Measurements from ENCODE around the gene WDR54.
A peak's percentile ranks its signal among the peaks of the same experiment; 100 is the strongest.

Gene WDR54

DNA sequence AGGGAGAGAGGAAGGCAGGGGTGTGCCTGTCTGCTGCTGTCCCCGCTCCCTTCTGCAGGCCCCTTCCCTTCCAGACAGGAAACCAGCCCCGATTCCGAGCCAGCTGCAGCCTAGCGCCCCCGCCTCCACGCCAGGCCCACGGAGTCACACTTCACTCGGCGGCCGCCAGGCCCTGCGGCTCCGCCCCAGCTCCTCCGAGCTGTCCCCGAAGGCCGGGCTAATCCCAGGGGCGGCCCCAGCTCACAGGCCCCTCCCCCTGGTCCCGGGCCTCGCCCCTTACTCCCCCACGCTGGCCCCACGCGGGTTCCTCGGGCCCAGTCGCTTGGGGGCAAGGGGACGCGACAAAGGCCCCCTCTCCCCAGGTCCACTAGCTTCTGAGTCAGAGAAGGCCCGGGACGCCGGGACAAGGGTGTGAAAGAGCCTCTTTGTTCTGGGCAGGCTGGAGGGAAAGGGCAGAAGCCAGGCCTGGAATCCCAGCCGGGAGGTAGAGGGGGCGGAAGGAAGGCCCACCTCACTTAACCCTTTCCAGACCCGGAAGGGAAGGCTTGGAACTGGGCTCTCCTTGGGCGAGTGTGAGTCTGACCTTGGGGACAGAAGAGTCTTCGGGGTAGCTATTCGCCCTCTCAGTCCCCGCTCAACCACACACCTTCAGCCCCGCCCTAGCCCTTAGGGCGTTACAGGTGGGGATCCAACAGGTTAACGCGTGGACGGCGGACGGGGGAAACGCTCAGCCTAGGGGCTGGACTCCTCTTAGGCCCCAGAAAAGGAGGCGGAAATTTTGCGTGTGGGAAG, 19.0 kb downstream of the WDR54 start (continued):
- no peak for TF ChIP-seq MEIS1 (CRISPR knock-in tag; IDR thresholded peaks at IDR 0.05; ENCODE audit: borderline replicate concordance)
- TF ChIP-seq ZNF433 (tag by site-specific recombination; IDR thresholded peaks at IDR 0.05; ENCODE audit: low read depth), result no peak
- no peak for TF ChIP-seq ZNF239 (tag by site-specific recombination; IDR thresholded peaks at IDR 0.05)
- TF ChIP-seq, protein P1, sequence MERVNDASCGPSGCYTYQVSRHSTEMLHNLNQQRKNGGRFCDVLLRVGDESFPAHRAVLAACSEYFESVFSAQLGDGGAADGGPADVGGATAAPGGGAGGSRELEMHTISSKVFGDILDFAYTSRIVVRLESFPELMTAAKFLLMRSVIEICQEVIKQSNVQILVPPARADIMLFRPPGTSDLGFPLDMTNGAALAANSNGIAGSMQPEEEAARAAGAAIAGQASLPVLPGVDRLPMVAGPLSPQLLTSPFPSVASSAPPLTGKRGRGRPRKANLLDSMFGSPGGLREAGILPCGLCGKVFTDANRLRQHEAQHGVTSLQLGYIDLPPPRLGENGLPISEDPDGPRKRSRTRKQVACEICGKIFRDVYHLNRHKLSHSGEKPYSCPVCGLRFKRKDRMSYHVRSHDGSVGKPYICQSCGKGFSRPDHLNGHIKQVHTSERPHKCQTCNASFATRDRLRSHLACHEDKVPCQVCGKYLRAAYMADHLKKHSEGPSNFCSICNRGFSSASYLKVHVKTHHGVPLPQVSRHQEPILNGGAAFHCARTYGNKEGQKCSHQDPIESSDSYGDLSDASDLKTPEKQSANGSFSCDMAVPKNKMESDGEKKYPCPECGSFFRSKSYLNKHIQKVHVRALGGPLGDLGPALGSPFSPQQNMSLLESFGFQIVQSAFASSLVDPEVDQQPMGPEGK (tag by site-specific recombination; IDR thresholded peaks at IDR 0.05), result peak; percentile 97
- TF ChIP-seq ZNF18 (tag by site-specific recombination; IDR thresholded peaks at IDR 0.05), result peak; percentile 45
- no peak for TF ChIP-seq ZBTB7A (tag by site-specific recombination; IDR thresholded peaks at IDR 0.05; ENCODE audit: low read depth)
- peak; percentile 49 for TF ChIP-seq KLF1 (tag by site-specific recombination; IDR thresholded peaks at IDR 0.05)
- TF ChIP-seq SP3 (tag by site-specific recombination; IDR thresholded peaks at IDR 0.05), result peak; percentile 95
- 0 out of 2 replicates have a peak, but pooled peaks have one; percentile 2 for TF ChIP-seq ZBTB6 (tag by site-specific recombination; IDR thresholded peaks at IDR 0.05)
- peak; percentile 35 for TF ChIP-seq ZBTB26 (tag by site-specific recombination; optimal IDR thresholded peaks at IDR 0.05)
- TF ChIP-seq ZNF785 (tag by site-specific recombination; IDR thresholded peaks at IDR 0.05), result no peak; the same call in 1 of the 2 replicates
- TF ChIP-seq ZNF398 (tag by site-specific recombination; IDR thresholded peaks at IDR 0.05), result peak; percentile 54
- TF ChIP-seq SALL2 (tag by site-specific recombination; IDR thresholded peaks at IDR 0.05; ENCODE audit: borderline replicate concordance), result no peak
- TF ChIP-seq, protein P2, sequence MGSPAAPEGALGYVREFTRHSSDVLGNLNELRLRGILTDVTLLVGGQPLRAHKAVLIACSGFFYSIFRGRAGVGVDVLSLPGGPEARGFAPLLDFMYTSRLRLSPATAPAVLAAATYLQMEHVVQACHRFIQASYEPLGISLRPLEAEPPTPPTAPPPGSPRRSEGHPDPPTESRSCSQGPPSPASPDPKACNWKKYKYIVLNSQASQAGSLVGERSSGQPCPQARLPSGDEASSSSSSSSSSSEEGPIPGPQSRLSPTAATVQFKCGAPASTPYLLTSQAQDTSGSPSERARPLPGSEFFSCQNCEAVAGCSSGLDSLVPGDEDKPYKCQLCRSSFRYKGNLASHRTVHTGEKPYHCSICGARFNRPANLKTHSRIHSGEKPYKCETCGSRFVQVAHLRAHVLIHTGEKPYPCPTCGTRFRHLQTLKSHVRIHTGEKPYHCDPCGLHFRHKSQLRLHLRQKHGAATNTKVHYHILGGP (tag by site-specific recombination; IDR thresholded peaks at IDR 0.05), result no peak
- no peak for TF ChIP-seq ZNF112 (tag by site-specific recombination; IDR thresholded peaks at IDR 0.05)
- peak; percentile 70 for TF ChIP-seq ZBTB8A (tag by site-specific recombination; IDR thresholded peaks at IDR 0.05)
- TF ChIP-seq, protein P3, sequence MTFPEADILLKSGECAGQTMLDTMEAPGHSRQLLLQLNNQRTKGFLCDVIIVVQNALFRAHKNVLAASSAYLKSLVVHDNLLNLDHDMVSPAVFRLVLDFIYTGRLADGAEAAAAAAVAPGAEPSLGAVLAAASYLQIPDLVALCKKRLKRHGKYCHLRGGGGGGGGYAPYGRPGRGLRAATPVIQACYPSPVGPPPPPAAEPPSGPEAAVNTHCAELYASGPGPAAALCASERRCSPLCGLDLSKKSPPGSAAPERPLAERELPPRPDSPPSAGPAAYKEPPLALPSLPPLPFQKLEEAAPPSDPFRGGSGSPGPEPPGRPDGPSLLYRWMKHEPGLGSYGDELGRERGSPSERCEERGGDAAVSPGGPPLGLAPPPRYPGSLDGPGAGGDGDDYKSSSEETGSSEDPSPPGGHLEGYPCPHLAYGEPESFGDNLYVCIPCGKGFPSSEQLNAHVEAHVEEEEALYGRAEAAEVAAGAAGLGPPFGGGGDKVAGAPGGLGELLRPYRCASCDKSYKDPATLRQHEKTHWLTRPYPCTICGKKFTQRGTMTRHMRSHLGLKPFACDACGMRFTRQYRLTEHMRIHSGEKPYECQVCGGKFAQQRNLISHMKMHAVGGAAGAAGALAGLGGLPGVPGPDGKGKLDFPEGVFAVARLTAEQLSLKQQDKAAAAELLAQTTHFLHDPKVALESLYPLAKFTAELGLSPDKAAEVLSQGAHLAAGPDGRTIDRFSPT (tag by site-specific recombination; IDR thresholded peaks at IDR 0.05), result no peak
- TF ChIP-seq, protein P4, sequence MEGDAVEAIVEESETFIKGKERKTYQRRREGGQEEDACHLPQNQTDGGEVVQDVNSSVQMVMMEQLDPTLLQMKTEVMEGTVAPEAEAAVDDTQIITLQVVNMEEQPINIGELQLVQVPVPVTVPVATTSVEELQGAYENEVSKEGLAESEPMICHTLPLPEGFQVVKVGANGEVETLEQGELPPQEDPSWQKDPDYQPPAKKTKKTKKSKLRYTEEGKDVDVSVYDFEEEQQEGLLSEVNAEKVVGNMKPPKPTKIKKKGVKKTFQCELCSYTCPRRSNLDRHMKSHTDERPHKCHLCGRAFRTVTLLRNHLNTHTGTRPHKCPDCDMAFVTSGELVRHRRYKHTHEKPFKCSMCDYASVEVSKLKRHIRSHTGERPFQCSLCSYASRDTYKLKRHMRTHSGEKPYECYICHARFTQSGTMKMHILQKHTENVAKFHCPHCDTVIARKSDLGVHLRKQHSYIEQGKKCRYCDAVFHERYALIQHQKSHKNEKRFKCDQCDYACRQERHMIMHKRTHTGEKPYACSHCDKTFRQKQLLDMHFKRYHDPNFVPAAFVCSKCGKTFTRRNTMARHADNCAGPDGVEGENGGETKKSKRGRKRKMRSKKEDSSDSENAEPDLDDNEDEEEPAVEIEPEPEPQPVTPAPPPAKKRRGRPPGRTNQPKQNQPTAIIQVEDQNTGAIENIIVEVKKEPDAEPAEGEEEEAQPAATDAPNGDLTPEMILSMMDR (tag by site-specific recombination; IDR thresholded peaks at IDR 0.05), result peak; percentile 92
- TF ChIP-seq PRDM1 (tag by site-specific recombination; IDR thresholded peaks at IDR 0.05), result no peak
- no peak for TF ChIP-seq ZNF157 (tag by site-specific recombination; IDR thresholded peaks at IDR 0.05)
